OCI-LY7 (cell line): ENCODE results near the gene UBE3C. TPM values are rescaled to one million over a fixed set of nuclear protein-coding genes. Genes with fewer than 3 reads are reported as not detected.

Experiments used
- BruUV-seq: library from RNA; stranded (reverse); fragments of 400-500 nt; replicated peaks from 2 replicates; lab custom pipeline; 2021; lab: Mats Ljungman, UMichigan
- CTCF ChIA-PET: fragments of 300-600 bp; sonication (Branson Sonifier 250); formaldehyde crosslinking; loops from one replicate; lab custom pipeline; 2022; ENCODE audit warnings: antibody characterized with exemption; ENCODE audit not compliant: unreplicated experiment; lab: Charles Lee
- POLR2A ChIA-PET: fragments of 300-600 bp; sonication (Branson Sonifier 250); formaldehyde crosslinking; loops from one replicate; lab custom pipeline; 2022; ENCODE audit warnings: antibody characterized with exemption; lab: Charles Lee
- DNase-seq: peaks from one replicate; pipeline ENCODE4 v3.0.0-alpha.2; 2015; ENCODE audit warnings: low spot score
- H2AFZ ChIP-seq: fragments of 200-600 bp; sonication (generic), shearing (Covaris generic); 2 replicates; pipeline ENCODE4 v1.6.1; 2014; ENCODE audit warnings: mild to moderate bottlenecking, antibody characterized with exemption, low read length, moderate library complexity
- H3K27ac ChIP-seq: fragments of 200-600 bp; sonication (generic); 2 replicates; pipeline ENCODE4 v1.5.1; 2014; ENCODE audit warnings: mixed run types, low read depth, mild to moderate bottlenecking, moderate library complexity, low read length, inconsistent platforms; ENCODE audit not compliant: poor library complexity, severe bottlenecking
- H3K36me3 ChIP-seq: fragments of 200-600 bp; sonication (generic); 2 replicates; pipeline ENCODE4 v1.6.1; 2014; ENCODE audit warnings: mild to moderate bottlenecking, antibody characterized with exemption, low read length, moderate library complexity, mixed read lengths; ENCODE audit not compliant: insufficient read depth
- H3K4me1 ChIP-seq: fragments of 200-600 bp; sonication (generic); 2 replicates; pipeline ENCODE4 v1.5.1; 2014; ENCODE audit warnings: mild to moderate bottlenecking, low read length; ENCODE audit not compliant: insufficient read depth, poor library complexity, severe bottlenecking
- H3K4me2 ChIP-seq: fragments of 200-600 bp; sonication (generic); 2 replicates; pipeline ENCODE4 v1.6.1; 2014; ENCODE audit warnings: mild to moderate bottlenecking, low read length
- H3K4me3 ChIP-seq: fragments of 200-600 bp; sonication (generic); 2 replicates; pipeline ENCODE4 v1.5.1; 2014; ENCODE audit warnings: mild to moderate bottlenecking, low read depth, low read length; ENCODE audit not compliant: poor library complexity, severe bottlenecking
- H3K79me2 ChIP-seq: fragments of 200-600 bp; sonication (generic); 2 replicates; pipeline ENCODE4 v1.6.1; 2016; ENCODE audit warnings: low read depth, mild to moderate bottlenecking, low read length, moderate library complexity, mixed read lengths; ENCODE audit not compliant: insufficient read depth
- H3K9me2 ChIP-seq: fragments of 200-600 bp; sonication (generic); 2 replicates; pipeline ENCODE4 v1.6.1; 2016; ENCODE audit warnings: mild to moderate bottlenecking, low read length, mixed read lengths; ENCODE audit not compliant: insufficient read depth
- H3K9me3 ChIP-seq: fragments of 200-600 bp; sonication (generic); 2 replicates; pipeline ENCODE4 v1.6.1; 2014; ENCODE audit warnings: mild to moderate bottlenecking, mixed run types, low read length, mixed read lengths
- H4K20me1 ChIP-seq: fragments of 200-600 bp; sonication (generic); 2 replicates; pipeline ENCODE4 v1.6.1; 2014; ENCODE audit warnings: mild to moderate bottlenecking, antibody characterized with exemption, low read length, moderate library complexity, mixed read lengths; ENCODE audit not compliant: insufficient read depth
- CTCF ChIP-seq: fragments of 200-600 bp; sonication (generic); conservative IDR thresholded peaks from 2 replicates; pipeline ENCODE4 v1.5.1; 2014; ENCODE audit warnings: mild to moderate bottlenecking, antibody characterized with exemption, low read length, moderate library complexity, mixed read lengths
- EZH2phosphoT487 ChIP-seq: fragments of 200-600 bp; sonication (generic); IDR thresholded peaks from 2 replicates; pipeline ENCODE4 v1.6.1; 2018; ENCODE audit warnings: low read depth, borderline replicate concordance, mild to moderate bottlenecking, mixed run types, antibody characterized with exemption, low read length, moderate library complexity, mixed read lengths
- intact Hi-C: fragments of 100-400 bp; cut with micrococcal nuclease; formaldehyde crosslinking; loops from one replicate; pipeline ENCODE4 v1.10.0; 2022; ENCODE audit not compliant: unreplicated experiment
- total RNA-seq, 2 experiments: library from RNA; depleted of rRNA in 1 of 2; stranded (reverse); fragments of >200 nt in 1 of 2; shearing (Covaris generic) in 1 of 2; gene quantifications; 2 replicates each; pipeline ENCODE4 v1.2.3, GENCODE V29; 2014 to 2022

UBE3C gene
- total RNA-seq, 2 experiments from 2014 or later: 60.4 to 66.1 TPM

- intact Hi-C loops: no loop called here
- POLR2A ChIA-PET: no interaction called here
- BruUV-seq: no TSS peak
These were observed 26.0 kb upstream of the UBE3C start for GRCh38 chr7:157112706-157113105.

GRCh38 chr7:157113607-157114006 is 25.1 kb upstream of the UBE3C start:
- no peak for TF ChIP-seq EZH2phosphoT487
- no peak for TF ChIP-seq CTCF
- BruUV-seq: no TSS peak
- no peaks in the 10 kb centered on the region for H4K20me1 ChIP-seq
- no peaks in the 10 kb centered on the region for H3K36me3 ChIP-seq
- H3K9me2 ChIP-seq: no peaks in the 10 kb centered on the region
- CTCF ChIA-PET: no interaction called here
- H3K4me2 ChIP-seq: no peak overlapping the region
- no peak overlapping the region for H2AFZ ChIP-seq
- POLR2A ChIA-PET: no interaction called here
- H3K9me3 ChIP-seq: peaks cover 9% of the 10 kb centered on the region
- DNase-seq: no peak
- H3K4me1 ChIP-seq: no peaks in the 10 kb centered on the region
- intact Hi-C loops: no loop called here
- no peak overlapping the region for H3K4me3 ChIP-seq
- H3K27ac ChIP-seq: no peak overlapping the region
- H3K79me2 ChIP-seq: no peaks in the 10 kb centered on the region

More at GRCh38 chr7:157112706-157113105, 26.0 kb upstream of the UBE3C start:
- Histone ChIP-seq H3K4me1 (no peaks in the 10 kb centered on the region), H3K79me2 (no peaks in the 10 kb centered on the region), H3K9me3 (peaks cover 5% of the 10 kb centered on the region), H3K36me3 (no peaks in the 10 kb centered on the region), H3K4me3 (no peak overlapping the region), H3K9me2 (no peaks in the 10 kb centered on the region), H3K4me2 (no peak overlapping the region), H3K27ac (no peak overlapping the region), H4K20me1 (no peaks in the 10 kb centered on the region), H2AFZ (no peak overlapping the region)
- no peak for DNase-seq
- CTCF ChIA-PET: no interaction called here
- TF ChIP-seq EZH2phosphoT487: no peak
- no peak for TF ChIP-seq CTCF

GRCh38 chr7:157116762-157117161 is 22.0 kb upstream of the UBE3C start:
- CTCF ChIA-PET: no interaction called here
- no peak overlapping the region for H3K4me2 ChIP-seq
- intact Hi-C loops: no loop called here

More at GRCh38 chr7:157116762-157117161, 22.0 kb upstream of the UBE3C start:
- Histone ChIP-seq H4K20me1 (no peaks in the 10 kb centered on the region), H3K9me3 (peaks cover 9% of the 10 kb centered on the region), H3K4me3 (no peak overlapping the region), H3K27ac (no peak overlapping the region), H3K9me2 (no peaks in the 10 kb centered on the region), H3K79me2 (no peaks in the 10 kb centered on the region), H3K4me1 (no peaks in the 10 kb centered on the region), H3K36me3 (no peaks in the 10 kb centered on the region), H2AFZ (no peak overlapping the region)
- no TSS peak for BruUV-seq
- POLR2A ChIA-PET: no interaction called here
- no peak for DNase-seq
- no peak for TF ChIP-seq CTCF
